ENCODE data around the gene ZBTB38. TPM values are rescaled to one million over a fixed set of nuclear protein-coding genes. Genes with fewer than 3 reads are reported as not detected.

The ZBTB38 gene
- total RNA-seq, 1 experiment from 2014 or later = 12.3 TPM

GRCh38 chr3:141389703-141390102 lies 21.4 kb downstream of the ZBTB38 start:
- no peak for DNase-seq (ENCODE audit: low spot score)
- ChIA-PET CTCF (interaction anchor here (0.7 kb wide), 1 partner anchor 109 kb away, joined by 4 read pairs; no protein-coding TSS in a partner anchor), POLR2A (no interaction called here)
- H3K36me3 Mint-ChIP-seq = no peaks in the 10 kb centered on the region
- H3K4me1 Mint-ChIP-seq = peaks cover 55% of the 10 kb centered on the region
- no peak overlapping the region for H3K4me3 Mint-ChIP-seq
- H3K9me3 Mint-ChIP-seq = no peaks in the 10 kb centered on the region
- TF ChIP-seq ZNF121 (CRISPR knock-in tag; IDR thresholded peaks at IDR 0.05) (no peak), CBFB (CRISPR knock-in tag; IDR thresholded peaks at IDR 0.05; ENCODE audit: low read depth) (no peak), ZNF281 (CRISPR knock-in tag; IDR thresholded peaks at IDR 0.05) (no peak), MAX (CRISPR knock-in tag; IDR thresholded peaks at IDR 0.05) (no peak), ERG (CRISPR knock-in tag; IDR thresholded peaks at IDR 0.05) (no peak), ARID4B (CRISPR knock-in tag; IDR thresholded peaks at IDR 0.05; ENCODE audit: borderline replicate concordance) (no peak), TP53 (CRISPR knock-in tag; IDR thresholded peaks at IDR 0.05) (no peak), MYBL2 (CRISPR knock-in tag; IDR thresholded peaks at IDR 0.05) (no peak), CREB1 (CRISPR knock-in tag; IDR thresholded peaks at IDR 0.05) (no peak), ZNF263 (CRISPR knock-in tag; IDR thresholded peaks at IDR 0.05; ENCODE audit: low read depth) (no peak), E2F4 (CRISPR knock-in tag; IDR thresholded peaks at IDR 0.05; ENCODE audit: borderline replicate concordance, low read depth) (no peak), TEAD1 (CRISPR knock-in tag; IDR thresholded peaks at IDR 0.05) (no peak), PRDM15 (CRISPR knock-in tag; IDR thresholded peaks at IDR 0.05) (no peak), ATF3 (CRISPR knock-in tag; conservative IDR thresholded peaks at IDR 0.05) (no peak), USF2 (CRISPR knock-in tag; IDR thresholded peaks at IDR 0.05) (no peak), ZNF423 (CRISPR knock-in tag; IDR thresholded peaks at IDR 0.05) (no peak), CTCF (IDR thresholded peaks at IDR 0.05) (no peak), PREB (CRISPR knock-in tag; IDR thresholded peaks at IDR 0.05; ENCODE audit: borderline replicate concordance) (no peak)
- H3K27ac Mint-ChIP-seq = no peak overlapping the region
- no peak for ATAC-seq
- H3K27me3 Mint-ChIP-seq (ENCODE audit: low read depth) = no peaks in the 10 kb centered on the region
